A673 (cell line): ENCODE data around the gene MT1H.

Experiments used
- EZH2 ChIP-seq: fragments of 200-600 bp; sonication (generic); IDR thresholded peaks from 2 replicates; pipeline ENCODE4 v1.6.1; 2017; ENCODE audit warnings: borderline replicate concordance, low read depth, mild to moderate bottlenecking, mixed read lengths, antibody characterized with exemption, low read length; ENCODE audit not compliant: poor library complexity, severe bottlenecking
- TF ChIP-seq, protein P1 (sequence below): fragments of 300-800, 200-600 bp; sonication (generic); conservative IDR thresholded peaks from 2 replicates; pipeline ENCODE4 v1.5.1; 2017; ENCODE audit warnings: low read depth, mild to moderate bottlenecking, antibody characterized with exemption, low read length, moderate library complexity, mixed read lengths

DNA sequence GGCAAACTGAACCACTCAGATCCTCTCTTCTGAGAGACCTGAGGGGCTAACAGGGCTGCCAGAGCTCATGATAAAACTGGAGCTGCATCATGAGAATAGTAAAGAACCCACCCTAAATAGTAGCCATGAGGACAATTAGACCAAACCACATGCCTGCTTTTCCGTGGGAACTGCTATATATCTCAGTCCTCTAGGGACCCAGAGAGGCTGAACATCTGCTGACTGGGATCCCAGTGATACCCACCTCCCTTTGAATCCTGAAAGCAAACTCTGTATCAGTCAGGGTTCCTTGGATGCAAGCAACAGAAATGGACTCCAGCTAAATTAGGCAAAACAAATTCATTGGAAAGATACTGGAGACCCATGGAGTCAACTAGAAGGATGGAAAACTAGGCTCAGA, 19.1 kb downstream of the MT1H start:
- TF ChIP-seq, protein P1, sequence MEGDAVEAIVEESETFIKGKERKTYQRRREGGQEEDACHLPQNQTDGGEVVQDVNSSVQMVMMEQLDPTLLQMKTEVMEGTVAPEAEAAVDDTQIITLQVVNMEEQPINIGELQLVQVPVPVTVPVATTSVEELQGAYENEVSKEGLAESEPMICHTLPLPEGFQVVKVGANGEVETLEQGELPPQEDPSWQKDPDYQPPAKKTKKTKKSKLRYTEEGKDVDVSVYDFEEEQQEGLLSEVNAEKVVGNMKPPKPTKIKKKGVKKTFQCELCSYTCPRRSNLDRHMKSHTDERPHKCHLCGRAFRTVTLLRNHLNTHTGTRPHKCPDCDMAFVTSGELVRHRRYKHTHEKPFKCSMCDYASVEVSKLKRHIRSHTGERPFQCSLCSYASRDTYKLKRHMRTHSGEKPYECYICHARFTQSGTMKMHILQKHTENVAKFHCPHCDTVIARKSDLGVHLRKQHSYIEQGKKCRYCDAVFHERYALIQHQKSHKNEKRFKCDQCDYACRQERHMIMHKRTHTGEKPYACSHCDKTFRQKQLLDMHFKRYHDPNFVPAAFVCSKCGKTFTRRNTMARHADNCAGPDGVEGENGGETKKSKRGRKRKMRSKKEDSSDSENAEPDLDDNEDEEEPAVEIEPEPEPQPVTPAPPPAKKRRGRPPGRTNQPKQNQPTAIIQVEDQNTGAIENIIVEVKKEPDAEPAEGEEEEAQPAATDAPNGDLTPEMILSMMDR, result no peak
- TF ChIP-seq EZH2, result no peak
